ENCODE data around the gene GSTM3. TPM values are rescaled to one million over a fixed set of nuclear protein-coding genes. Genes with fewer than 3 reads are reported as not detected.
"Not testable (repeated sequence)": the region's sequence is repeated elsewhere in the genome, so short reads cannot be mapped to it uniquely, and the experiment has no call there.

GSTM3 gene
- total RNA-seq, 1 donor from 2014 or later = 113 TPM

DNA sequence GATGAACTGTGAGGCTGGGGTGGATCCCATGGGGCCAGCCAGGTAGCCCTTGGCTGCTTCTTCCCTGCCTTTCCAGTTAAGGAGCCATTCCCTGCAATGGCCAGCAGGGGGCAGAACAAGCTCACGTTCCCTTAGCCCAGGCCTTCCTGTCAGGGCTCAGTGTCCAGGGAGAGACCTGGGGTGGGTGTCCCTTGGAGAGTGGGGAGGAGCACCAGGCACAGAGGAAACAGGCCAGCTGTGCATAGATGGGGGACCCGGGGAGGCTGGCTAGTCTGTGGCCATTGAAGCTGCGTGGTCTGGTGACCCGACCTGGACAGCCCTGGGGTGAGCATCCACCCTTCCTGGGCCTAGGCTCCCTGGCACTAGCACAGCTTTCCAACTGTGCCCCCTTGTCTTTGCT lies 36.1 kb upstream of the GSTM3 start:
- intact Hi-C loops (cut with micrococcal nuclease) = loop anchor here (2.0 kb wide), 1 partner anchor 206 kb away; no protein-coding TSS in a partner anchor
- DNase-seq (peak; percentile 82), ATAC-seq (peak; percentile 83)

- ATAC-seq (no peak), DNase-seq (peak; percentile 25)
- intact Hi-C loops (cut with micrococcal nuclease) = loop anchor here (2.0 kb wide), 1 partner anchor 206 kb away; no protein-coding TSS in a partner anchor
Observed at GRCh38 chr1:109776206-109776835, 35.5 kb upstream of the GSTM3 start.

DNA sequence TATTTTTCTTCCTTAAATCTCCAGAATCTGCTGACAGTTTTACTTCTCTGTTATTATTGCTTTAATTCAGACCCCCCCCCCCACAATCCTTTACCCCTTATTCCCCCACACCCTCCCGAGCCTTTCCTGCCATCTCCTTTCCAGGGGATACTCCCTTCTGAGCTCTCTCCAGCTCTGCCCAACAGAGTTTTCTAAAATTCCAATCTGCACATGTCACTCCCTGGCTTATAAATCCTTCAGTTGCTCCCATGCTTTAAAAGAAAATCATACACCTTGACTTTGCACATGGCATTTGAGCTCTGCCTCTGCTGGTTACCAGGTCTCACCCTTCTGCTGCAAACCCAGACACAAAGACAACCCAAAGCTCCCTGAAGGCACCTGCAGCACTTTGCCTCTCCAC lies 34.6 kb upstream of the GSTM3 start:
- intact Hi-C loops (cut with micrococcal nuclease) = no loop called here
- ATAC-seq = no peak
- DNase-seq = no peak

DNA sequence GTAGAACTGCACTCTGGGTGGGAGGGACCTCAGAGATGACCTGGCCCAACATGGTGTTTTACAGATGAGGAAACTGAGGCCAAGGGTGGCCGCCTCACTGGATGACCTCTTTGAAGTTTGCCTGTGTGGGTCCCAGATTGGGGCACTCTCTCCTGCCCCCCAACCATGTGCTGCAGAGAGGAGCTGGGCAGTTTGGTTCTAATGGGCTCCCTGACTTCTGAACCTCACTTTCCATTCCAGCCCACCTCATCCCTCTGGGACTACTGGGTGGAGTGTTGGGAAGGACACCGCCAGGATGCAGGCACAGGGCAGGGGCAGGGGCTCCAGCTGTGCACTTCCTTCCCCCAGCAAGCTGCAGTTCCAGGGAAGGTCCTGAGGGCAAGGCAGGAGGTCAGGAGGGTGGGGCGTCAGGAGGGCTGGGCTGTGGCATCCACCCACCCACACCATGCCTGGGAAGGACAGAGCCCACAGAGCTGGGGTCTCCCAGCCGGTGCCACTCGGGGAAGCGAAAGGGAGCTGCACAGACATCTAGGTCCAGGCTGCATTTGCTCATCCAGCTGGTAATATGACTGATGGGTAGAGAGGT lies 33.2 kb upstream of the GSTM3 start:
- peak; percentile 19 for DNase-seq
- intact Hi-C loops (cut with micrococcal nuclease) = loop anchor here (5.0 kb wide), 2 partner anchors 132 to 227 kb away; partner anchors contain the start of gene GNAI3
- no peak for ATAC-seq

DNA sequence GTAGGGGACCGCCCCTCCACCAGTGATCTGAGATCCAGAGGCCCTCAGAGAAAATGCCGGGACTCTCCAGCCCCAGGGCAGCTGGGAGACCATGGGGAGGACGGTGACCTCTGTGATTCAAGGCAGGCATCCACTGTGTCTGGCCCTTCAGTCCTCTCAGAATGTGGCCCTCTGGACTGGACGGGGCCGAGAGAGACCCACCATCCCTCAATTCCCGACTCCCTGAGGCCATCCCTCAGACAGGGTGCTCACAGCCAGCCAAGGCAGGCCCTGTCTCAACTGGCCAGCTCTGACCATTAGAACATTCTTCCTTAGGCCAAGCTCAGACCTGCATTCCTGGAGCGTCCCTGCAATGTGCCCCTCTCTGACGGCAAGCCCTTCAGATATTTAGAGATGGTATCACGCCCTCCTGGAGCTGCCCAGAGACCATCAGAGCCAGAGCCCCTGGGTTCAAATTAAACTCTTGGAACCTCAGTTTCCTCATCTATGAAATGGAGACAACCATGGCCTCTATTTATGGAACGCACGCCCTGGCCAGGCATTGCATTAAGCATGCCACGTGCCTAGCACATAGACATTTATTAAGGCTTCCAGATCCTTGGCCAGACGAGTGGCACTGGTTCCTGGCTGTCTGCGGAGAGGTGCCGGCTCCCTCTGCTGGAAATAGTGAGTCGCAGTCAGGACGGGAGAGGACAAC lies 32.5 kb upstream of the GSTM3 start:
- ATAC-seq (peak; percentile 88), DNase-seq (peak; percentile 84)
- intact Hi-C loops (cut with micrococcal nuclease) = loop anchor here (5.0 kb wide), 2 partner anchors 131 to 226 kb away; partner anchors contain the start of gene GNAI3

GRCh38 chr1:109772658-109773202 lies 31.9 kb upstream of the GSTM3 start:
- DNase-seq = peak; percentile 19
- ATAC-seq = no peak
- intact Hi-C loops (cut with micrococcal nuclease) = loop anchor here (5.0 kb wide), 2 partner anchors 130 to 225 kb away; partner anchors contain the start of gene GNAI3

DNA sequence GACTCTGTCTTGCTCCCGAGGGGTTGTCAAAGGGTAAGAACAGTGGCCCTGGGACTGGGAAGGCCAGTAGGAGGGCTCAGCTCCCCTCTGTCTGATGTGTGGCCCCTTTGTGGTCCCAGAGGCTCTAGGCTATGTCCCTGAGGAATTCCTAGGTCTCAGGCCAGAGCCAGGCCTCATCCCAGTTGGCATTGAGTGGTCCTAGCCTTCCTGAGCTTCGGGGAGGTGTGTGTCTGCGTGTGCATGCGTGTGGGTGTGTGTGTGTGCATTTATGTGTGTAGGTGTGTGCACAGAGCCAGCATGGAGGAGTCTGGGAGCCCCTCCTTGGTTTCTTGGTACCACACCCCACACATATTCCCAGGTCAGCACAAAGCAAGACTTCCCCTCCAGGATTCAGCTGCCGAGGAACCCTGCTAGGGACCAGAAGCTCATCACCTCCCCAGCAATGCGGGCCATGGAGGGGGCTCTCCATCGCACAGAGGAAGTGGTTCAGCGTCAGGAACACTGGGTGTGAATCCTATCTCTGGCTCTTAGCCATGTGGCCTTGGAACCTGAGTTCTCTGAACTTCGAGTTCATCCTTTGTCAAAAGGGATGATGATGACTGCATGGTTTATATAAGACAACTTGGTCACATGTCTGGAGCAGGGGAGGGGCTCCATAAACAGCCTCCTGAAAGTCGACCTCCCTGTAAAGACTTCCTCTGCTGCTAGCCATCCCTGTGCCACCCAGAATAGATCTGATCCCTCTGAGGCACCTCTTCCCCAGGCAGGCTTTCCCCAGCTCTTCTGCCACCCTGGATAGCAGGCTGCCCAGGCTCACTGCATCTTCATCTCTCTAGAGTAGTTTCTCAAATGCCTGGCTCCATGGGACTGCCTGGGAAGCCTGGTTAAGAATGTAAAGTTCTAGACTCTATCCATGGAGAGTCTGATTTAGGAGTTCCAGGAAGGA lies 31.1 kb upstream of the GSTM3 start:
- intact Hi-C loops (cut with micrococcal nuclease) = loop anchor here (5.0 kb wide), 2 partner anchors 130 to 225 kb away; partner anchors contain the start of gene GNAI3
- DNase-seq = peak; percentile 16
- no peak for ATAC-seq

GRCh38 chr1:109770331-109771095 lies 29.7 kb upstream of the GSTM3 start:
- ATAC-seq = no peak
- intact Hi-C loops (cut with micrococcal nuclease) = loop anchor here (5.0 kb wide), 2 partner anchors 128 to 223 kb away; partner anchors contain the start of gene GNAI3
- peak; percentile 56 for DNase-seq

DNA sequence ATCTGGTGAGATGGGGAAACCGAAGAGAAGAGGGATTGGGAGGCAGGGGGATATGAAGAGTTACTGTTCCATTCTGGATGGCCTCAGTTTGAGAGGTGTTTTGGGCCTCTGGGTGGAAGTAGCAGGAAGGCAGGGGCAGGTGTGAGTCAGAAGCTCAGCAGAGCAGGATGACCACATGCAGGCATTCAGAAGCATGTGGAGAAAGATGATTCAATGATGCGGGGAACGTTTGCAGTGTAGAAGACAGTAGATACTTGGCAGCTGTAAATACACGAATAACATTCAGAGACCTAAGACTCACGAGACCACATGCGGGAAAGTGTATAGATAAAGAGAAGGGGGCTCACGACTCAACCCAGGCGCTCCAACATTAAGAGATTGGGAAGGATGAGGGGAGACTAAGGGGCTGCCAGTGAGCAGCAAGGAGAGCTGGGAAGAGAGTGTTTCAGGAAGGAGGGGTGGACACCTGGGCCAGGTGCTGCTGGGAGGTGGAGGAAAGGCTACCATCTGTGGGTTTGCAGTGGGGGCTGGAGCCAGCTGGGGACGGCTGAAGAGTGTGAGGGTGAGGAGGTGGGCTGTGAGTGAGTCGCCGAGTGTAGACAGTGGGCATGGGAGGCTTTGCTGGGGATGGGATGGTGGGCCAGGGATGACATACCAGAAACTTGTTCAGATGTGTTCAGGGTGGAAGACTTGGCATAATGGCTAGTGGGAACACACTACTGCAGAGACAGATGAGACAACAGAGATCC lies 28.7 kb upstream of the GSTM3 start:
- DNase-seq (peak; percentile 9), ATAC-seq (no peak)
- intact Hi-C loops (cut with micrococcal nuclease) = loop anchor here (5.0 kb wide), 2 partner anchors 127 to 222 kb away; partner anchors contain the start of gene GNAI3

GRCh38 chr1:109768820-109769219 lies 28.0 kb upstream of the GSTM3 start:
- DNase-seq = peak; percentile 24

DNA sequence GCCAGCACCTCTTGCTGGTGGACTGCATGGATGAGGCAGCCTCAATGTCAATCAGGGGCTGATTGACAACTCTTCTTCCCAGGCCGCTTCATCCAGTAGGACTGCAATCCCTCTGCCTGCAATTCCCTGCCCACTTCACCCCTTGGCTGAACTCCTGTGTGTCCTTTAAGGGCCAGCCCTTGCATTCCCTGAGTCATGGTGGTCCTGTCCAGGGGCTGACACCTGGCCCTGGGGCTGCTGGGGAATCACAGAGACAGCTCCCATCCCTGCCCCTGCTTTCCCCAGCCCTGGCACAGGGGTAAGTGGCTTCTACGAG lies 27.5 kb upstream of the GSTM3 start:
- DNase-seq (peak; percentile 19), ATAC-seq (no peak)
- intact Hi-C loops (cut with micrococcal nuclease) = no loop called here

More at GRCh38 chr1:109768820-109769219, 28.0 kb upstream of the GSTM3 start:
- intact Hi-C loops (cut with micrococcal nuclease) = no loop called here
- ATAC-seq = no peak

- intact Hi-C loops (cut with micrococcal nuclease) = no loop called here
- DNase-seq = peak; percentile 7
- ATAC-seq = no peak
Observed at GRCh38 chr1:109767637-109768334, 26.9 kb upstream of the GSTM3 start.

DNA sequence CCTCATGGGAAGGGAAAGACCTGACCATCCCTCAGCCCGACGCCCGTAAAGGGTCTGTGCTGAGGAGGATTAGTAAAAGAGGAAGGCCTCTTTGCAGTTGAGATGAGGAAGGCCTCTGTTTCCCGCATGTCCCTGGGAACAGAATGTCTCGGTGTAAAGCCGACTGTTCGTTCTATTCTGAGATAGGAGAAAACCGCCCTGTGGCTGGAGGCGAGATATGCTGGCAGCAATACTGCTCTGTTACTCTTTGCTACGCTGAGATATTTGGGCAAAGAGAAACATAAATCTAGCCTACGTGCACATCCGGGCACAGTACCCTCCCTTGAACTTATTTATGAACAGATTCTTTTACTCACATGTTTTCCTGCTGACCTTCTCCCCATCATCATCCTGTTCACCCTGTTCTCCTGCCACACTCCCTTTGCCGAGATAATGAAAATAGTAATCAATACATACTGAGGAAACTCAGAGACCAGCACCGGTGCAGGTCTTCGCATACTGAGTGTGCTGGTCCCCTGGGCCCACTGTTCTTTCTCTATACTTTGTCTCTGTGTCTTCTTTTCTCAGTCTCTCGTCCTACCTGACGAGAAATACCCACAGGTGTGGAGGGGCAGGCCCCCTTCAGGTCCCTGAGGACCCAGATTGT lies 26.3 kb upstream of the GSTM3 start:
- ATAC-seq; intact Hi-C loops (cut with micrococcal nuclease): not testable (repeated sequence)
- peak; percentile 18 for DNase-seq

- DNase-seq (peak; percentile 17), ATAC-seq (no peak)
- intact Hi-C loops (cut with micrococcal nuclease) = no loop called here
Observed at GRCh38 chr1:109765896-109766615, 25.2 kb upstream of the GSTM3 start.

GRCh38 chr1:109765483-109765815 lies 24.6 kb upstream of the GSTM3 start:
- no peak for ATAC-seq
- intact Hi-C loops (cut with micrococcal nuclease) = no loop called here
- DNase-seq = peak; percentile 6
